IgD-negative memory B cell (primary cell): Measurements from ENCODE around the gene MPZL1. TPM values are rescaled to one million over a fixed set of nuclear protein-coding genes. Genes with fewer than 3 reads are reported as not detected.

Source experiments
- H3K27ac Mint-ChIP-seq, 3 donors: one replicate each; pipeline ENCODE4 v1.8.0; 2020 to 2022; ENCODE audit warnings: mild to moderate bottlenecking in 3 of 3, mixed read lengths in 3 of 3, moderate library complexity in 1 of 3
- H3K27me3 Mint-ChIP-seq: one replicate; pipeline ENCODE4 v1.8.0; 2021; ENCODE audit warnings: mixed read lengths
- H3K36me3 Mint-ChIP-seq: one replicate; pipeline ENCODE4 v1.8.0; 2020; ENCODE audit warnings: mild to moderate bottlenecking, mixed read lengths
- H3K4me1 Mint-ChIP-seq, 3 donors: one replicate each; pipeline ENCODE4 v1.8.0; 2020 to 2022; ENCODE audit warnings: mixed read lengths in 3 of 3, mild to moderate bottlenecking in 1 of 3
- H3K4me3 Mint-ChIP-seq, 4 donors: one replicate each; pipeline ENCODE4 v1.8.0; 2020 to 2022; ENCODE audit warnings: mild to moderate bottlenecking in 4 of 4, mixed read lengths in 4 of 4, moderate library complexity in 3 of 4
- H3K9me3 Mint-ChIP-seq, 3 donors: one replicate each; pipeline ENCODE4 v1.8.0; 2020 to 2021; ENCODE audit warnings: mixed read lengths in 3 of 3, mild to moderate bottlenecking in 1 of 3
- polyA plus RNA-seq: library from polyadenylated mRNA; unstranded; fragments of 300-500 nt; fragmentation: Illumina TruSeq; gene quantifications from one replicate; pipeline ENCODE4 v1.2.3, GENCODE V29; 2021

MPZL1 gene
- polyA plus RNA-seq, 1 donor from 2014 or later, result 33.8 TPM

DNA sequence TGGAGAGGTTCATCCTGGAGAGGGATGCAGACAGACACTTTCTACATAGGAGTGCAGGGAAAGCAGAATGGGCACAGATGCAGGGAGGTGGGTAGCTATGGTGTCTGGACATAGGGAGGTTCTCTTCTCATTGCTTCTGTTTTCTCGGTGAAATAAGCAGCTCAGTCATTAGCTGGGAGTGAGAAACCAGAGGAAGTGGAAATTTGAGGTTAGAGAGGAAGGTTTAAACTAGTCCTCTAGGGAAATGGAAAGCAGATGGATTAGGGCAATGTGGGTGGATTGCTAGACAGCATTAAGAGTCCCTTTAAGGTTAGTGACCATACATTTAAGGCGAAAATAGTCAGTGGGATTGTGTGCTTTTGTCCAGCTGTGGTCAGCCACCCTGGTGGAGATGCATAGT is 39.6 kb downstream of the MPZL1 start:
- H3K27ac Mint-ChIP-seq, result peak overlapping the region in 1 of 3 donors; percentile 34
- no peaks in the 10 kb centered on the region for H3K27me3 Mint-ChIP-seq
- no peak overlapping the region for H3K4me3 Mint-ChIP-seq
- peaks cover 19 to 21% (median 20%) of the 10 kb centered on the region in 3 donors for H3K4me1 Mint-ChIP-seq
- peaks cover 3% of the 10 kb centered on the region for H3K36me3 Mint-ChIP-seq
- H3K9me3 Mint-ChIP-seq, result no peaks in the 10 kb centered on the region

GRCh38 chr1:167762061-167762746 is 40.4 kb downstream of the MPZL1 start:
- H3K4me1 Mint-ChIP-seq, result peaks cover 13 to 15% (median 13%) of the 10 kb centered on the region in 3 donors

GRCh38 chr1:167763525-167764220 is 41.9 kb downstream of the MPZL1 start:
- no peak overlapping the region for H3K27ac Mint-ChIP-seq
- peaks cover 11 to 19% (median 16%) of the 10 kb centered on the region in 3 donors for H3K4me1 Mint-ChIP-seq
- H3K27me3 Mint-ChIP-seq, result no peaks in the 10 kb centered on the region
- H3K4me3 Mint-ChIP-seq, result no peak overlapping the region
- no peaks in the 10 kb centered on the region for H3K9me3 Mint-ChIP-seq
- H3K36me3 Mint-ChIP-seq, result no peaks in the 10 kb centered on the region

More at GRCh38 chr1:167762061-167762746, 40.4 kb downstream of the MPZL1 start:
- no peaks in the 10 kb centered on the region for H3K27me3 Mint-ChIP-seq
- no peaks in the 10 kb centered on the region for H3K9me3 Mint-ChIP-seq
- no peak overlapping the region for H3K4me3 Mint-ChIP-seq
- peak overlapping the region in 1 of 3 donors; percentile 48 for H3K27ac Mint-ChIP-seq
- H3K36me3 Mint-ChIP-seq, result peaks cover 3% of the 10 kb centered on the region

DNA sequence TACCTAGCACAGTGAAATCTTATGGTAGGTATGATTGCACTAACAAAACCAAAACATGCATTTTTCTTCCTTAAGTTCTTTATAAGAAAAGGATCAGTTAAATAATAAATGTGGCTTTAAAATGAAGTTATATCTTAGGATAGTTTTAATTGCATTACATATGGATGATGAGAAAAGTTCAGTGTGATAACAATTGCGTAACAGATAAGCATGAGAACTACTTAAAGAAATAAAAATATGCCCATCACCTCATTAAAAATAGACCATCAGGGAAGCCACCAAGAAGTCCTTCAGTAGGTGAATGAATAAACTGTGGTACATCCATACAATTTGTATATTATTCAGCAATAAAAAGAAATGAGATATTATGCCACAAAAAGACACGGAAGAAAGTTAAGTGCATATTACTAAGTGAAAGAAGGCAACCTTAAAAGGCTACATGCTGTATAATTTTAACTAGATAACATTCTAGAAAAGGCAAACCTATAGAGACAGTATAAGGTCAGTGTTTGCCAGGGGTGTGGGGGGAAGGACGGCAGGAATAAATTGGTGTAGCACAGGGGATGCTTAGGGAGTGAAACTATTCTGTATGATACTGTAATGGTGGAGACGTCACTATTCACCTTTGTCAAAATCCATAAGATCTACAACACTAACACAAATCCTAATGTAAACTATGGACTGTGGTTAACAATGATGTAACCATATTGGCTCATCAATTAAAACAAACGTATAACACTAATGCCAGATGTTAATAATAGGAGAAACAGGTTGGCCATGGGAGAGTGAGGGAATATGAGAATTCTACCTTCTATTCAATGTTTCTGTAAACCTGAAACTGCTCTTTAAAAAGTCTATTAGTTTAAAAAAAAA is 42.9 kb downstream of the MPZL1 start:
- H3K9me3 Mint-ChIP-seq, result no peaks in the 10 kb centered on the region
- H3K4me1 Mint-ChIP-seq, result peaks cover 10 to 17% (median 15%) of the 10 kb centered on the region in 3 donors
- no peak overlapping the region for H3K27ac Mint-ChIP-seq
- H3K4me3 Mint-ChIP-seq, result no peak overlapping the region
- peaks cover 1% of the 10 kb centered on the region for H3K36me3 Mint-ChIP-seq
- H3K27me3 Mint-ChIP-seq, result no peaks in the 10 kb centered on the region

DNA sequence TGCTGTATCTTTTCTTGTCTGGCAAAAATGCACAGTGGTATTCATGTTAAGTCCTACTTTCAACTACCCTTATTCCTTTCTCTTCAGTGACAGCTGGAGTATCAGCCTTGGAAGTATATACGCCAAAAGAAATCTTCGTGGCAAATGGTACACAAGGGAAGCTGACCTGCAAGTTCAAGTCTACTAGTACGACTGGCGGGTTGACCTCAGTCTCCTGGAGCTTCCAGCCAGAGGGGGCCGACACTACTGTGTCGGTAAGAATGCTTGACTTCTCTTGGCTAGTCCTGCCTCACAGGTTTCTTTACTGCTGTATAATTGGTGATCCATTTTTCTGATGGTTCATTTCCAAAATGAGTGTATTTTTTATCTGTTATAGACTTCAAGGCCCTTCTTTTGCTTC is 43.7 kb downstream of the MPZL1 start:
- H3K4me1 Mint-ChIP-seq, result peaks cover 10 to 14% (median 12%) of the 10 kb centered on the region in 3 donors
- H3K36me3 Mint-ChIP-seq, result peaks cover 3% of the 10 kb centered on the region
- H3K27me3 Mint-ChIP-seq, result no peaks in the 10 kb centered on the region
- no peak overlapping the region for H3K4me3 Mint-ChIP-seq
- H3K9me3 Mint-ChIP-seq, result no peaks in the 10 kb centered on the region
- H3K27ac Mint-ChIP-seq, result no peak overlapping the region

DNA sequence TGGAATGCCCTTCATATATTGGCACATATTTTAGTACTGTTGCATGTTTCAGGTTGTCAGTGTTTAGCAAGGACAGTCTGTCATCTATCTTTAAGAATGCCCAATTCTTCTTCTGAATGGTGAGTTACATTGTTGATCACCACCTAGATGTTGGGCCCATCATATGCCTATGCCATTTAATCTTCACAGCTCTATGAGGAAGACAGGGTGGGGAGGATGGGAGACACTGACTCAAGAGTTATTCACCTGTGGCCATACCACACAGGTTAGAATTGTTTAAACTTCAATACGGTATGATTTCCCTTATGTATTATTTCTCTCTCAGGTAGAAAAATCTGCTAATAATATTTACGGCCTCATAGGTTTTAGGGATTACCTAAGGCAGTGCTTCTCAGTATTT is 44.8 kb downstream of the MPZL1 start:
- Mint-ChIP-seq H3K27me3 (no peaks in the 10 kb centered on the region), H3K27ac (no peak overlapping the region), H3K36me3 (peaks cover 6% of the 10 kb centered on the region), H3K4me1 (peaks cover 4 to 10% (median 5%) of the 10 kb centered on the region in 3 donors), H3K9me3 (no peaks in the 10 kb centered on the region), H3K4me3 (no peak overlapping the region)

DNA sequence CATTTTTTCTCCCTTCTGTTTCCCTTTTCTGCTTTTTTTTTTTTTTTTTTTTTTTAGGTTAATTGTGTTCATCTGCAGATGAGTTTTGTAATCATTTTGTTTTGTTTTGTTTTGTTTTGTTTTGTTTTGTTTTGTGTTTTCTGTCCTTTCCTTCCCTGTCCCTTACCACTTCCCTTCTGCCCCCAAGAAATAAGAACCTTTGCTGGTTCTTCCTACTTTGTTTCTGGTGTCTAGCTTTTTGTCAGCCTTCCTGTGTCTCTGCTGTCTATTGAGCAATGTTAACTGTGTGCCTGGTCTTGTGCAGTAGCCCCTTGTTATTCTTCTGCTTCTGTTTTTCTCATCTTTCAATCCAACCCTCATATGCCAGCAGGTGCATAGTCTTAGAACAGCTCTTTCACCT is 46.0 kb downstream of the MPZL1 start:
- Mint-ChIP-seq H3K27me3 (no peaks in the 10 kb centered on the region), H3K9me3 (no peaks in the 10 kb centered on the region), H3K27ac (no peak overlapping the region), H3K4me3 (no peak overlapping the region), H3K36me3 (peaks cover 6% of the 10 kb centered on the region), H3K4me1 (peaks cover 1 to 5% (median 3%) of the 10 kb centered on the region in 3 donors)

DNA sequence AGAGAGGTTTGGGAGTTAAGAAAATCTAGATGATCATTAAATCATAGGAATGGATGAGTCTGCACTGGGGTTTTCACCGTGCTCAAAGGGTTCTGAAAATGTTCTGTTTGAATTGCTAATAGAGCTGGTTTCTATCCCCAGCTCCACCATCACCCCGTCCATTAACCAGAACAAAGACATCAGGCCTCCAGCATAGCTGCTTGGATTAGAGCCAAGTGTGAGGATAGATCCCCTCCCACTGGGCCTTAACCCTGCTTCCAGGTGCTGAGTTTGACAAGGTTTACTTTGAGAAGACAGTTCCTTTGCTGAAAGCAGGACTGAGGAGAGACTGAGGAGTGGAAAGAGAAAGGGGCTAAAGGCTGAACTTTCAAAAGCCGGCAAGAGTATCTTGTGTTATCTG is 48.3 kb downstream of the MPZL1 start:
- Mint-ChIP-seq H3K4me1 (peaks cover 3 to 5% (median 3%) of the 10 kb centered on the region in 3 donors), H3K27ac (no peak overlapping the region), H3K4me3 (no peak overlapping the region), H3K27me3 (no peaks in the 10 kb centered on the region), H3K9me3 (no peaks in the 10 kb centered on the region), H3K36me3 (peaks cover 6% of the 10 kb centered on the region)

- Mint-ChIP-seq H3K27ac (no peak overlapping the region), H3K27me3 (no peaks in the 10 kb centered on the region), H3K4me3 (no peak overlapping the region), H3K9me3 (no peaks in the 10 kb centered on the region), H3K4me1 (peaks cover 3 to 5% (median 3%) of the 10 kb centered on the region in 3 donors), H3K36me3 (peaks cover 15% of the 10 kb centered on the region)
Observed at GRCh38 chr1:167772436-167772835, 50.7 kb downstream of the MPZL1 start.

GRCh38 chr1:167773516-167773915 is 51.7 kb downstream of the MPZL1 start:
- Mint-ChIP-seq H3K27me3 (no peaks in the 10 kb centered on the region), H3K4me1 (peaks cover 0 to 6% (median 3%) of the 10 kb centered on the region in 3 donors), H3K27ac (no peak overlapping the region), H3K36me3 (peaks cover 15% of the 10 kb centered on the region), H3K4me3 (no peak overlapping the region), H3K9me3 (no peaks in the 10 kb centered on the region)

GRCh38 chr1:167774710-167775109 is 52.9 kb downstream of the MPZL1 start:
- Mint-ChIP-seq H3K4me1 (peaks cover 0 to 3% (median 2%) of the 10 kb centered on the region in 3 donors), H3K27ac (no peak overlapping the region), H3K9me3 (peaks cover 0 to 2% (median 0%) of the 10 kb centered on the region in 3 donors), H3K27me3 (no peaks in the 10 kb centered on the region), H3K36me3 (peaks cover 14% of the 10 kb centered on the region), H3K4me3 (no peak overlapping the region)

DNA sequence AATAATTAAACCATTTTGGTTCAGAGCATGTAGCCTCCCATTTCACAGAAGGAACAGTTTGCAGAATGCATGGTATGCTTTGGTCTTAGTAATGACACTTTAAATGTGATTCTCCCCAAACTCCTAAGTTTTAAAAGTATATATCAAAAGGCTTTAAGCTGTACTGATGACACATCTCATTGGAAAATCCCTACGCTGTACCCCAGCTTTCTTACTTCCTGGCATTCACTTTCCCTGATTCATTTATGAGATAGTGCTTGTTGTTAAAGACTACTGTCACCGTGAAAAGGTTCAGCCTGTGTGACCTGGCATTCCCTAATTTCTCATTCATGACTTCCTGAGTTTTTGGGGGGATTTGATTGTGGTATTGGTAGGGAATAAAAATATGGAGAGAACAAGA is 53.4 kb downstream of the MPZL1 start:
- H3K4me3 Mint-ChIP-seq, result no peak overlapping the region

GRCh38 chr1:167776151-167776550 is 54.4 kb downstream of the MPZL1 start:
- H3K4me3 Mint-ChIP-seq, result no peak overlapping the region
- H3K9me3 Mint-ChIP-seq, result peaks cover 0 to 12% (median 3%) of the 10 kb centered on the region in 3 donors
- H3K36me3 Mint-ChIP-seq, result peaks cover 14% of the 10 kb centered on the region
- H3K27ac Mint-ChIP-seq, result peak overlapping the region in 1 of 3 donors; percentile 11
- H3K27me3 Mint-ChIP-seq, result no peaks in the 10 kb centered on the region
- H3K4me1 Mint-ChIP-seq, result peaks cover 0 to 3% (median 2%) of the 10 kb centered on the region in 3 donors

More for the DNA sequence above, 53.4 kb downstream of the MPZL1 start:
- Mint-ChIP-seq H3K4me1 (peaks cover 0 to 3% (median 2%) of the 10 kb centered on the region in 3 donors), H3K9me3 (peaks cover 0 to 4% (median 3%) of the 10 kb centered on the region in 3 donors), H3K27me3 (no peaks in the 10 kb centered on the region), H3K27ac (no peak overlapping the region), H3K36me3 (peaks cover 12% of the 10 kb centered on the region)

DNA sequence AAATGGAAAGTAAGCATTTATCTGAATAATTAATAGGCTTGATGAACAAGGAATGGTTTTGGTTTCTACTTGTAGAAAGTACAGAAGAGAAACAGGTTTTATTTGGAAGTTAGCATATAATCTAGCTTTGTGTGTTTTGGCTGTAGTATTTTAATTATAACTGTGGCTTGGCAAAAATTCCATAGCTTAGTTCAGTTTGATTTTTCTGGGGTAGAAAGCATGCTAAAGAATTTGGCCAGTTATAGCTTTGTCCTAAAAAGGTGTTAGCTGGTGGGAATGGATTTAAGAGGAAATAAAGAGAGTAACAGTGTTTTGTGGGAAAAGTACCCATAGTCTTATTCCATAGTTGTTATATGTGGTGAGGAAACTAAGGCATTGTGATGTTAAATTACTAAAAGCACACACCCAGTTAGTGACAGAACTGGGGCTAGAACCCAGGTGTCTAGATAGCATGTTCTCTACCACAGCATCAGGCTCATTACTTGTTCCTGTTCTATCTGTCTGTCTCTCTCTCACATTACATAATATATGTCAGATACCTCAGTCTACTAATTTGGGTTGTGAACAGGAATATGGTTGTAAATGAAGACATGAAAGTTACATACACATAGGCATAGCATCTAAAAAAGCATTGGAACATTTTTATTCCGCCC is 55.0 kb downstream of the MPZL1 start:
- H3K27ac Mint-ChIP-seq, result peak overlapping the region in 1 of 3 donors; percentile 66
- H3K9me3 Mint-ChIP-seq, result peaks cover 0 to 13% (median 3%) of the 10 kb centered on the region in 3 donors
- peaks cover 0 to 3% (median 2%) of the 10 kb centered on the region in 3 donors for H3K4me1 Mint-ChIP-seq
- no peaks in the 10 kb centered on the region for H3K27me3 Mint-ChIP-seq
- H3K36me3 Mint-ChIP-seq, result peaks cover 14% of the 10 kb centered on the region
- H3K4me3 Mint-ChIP-seq, result no peak overlapping the region
